Subcutaneous adipose tissue (tissue), 4 donors: ENCODE measurements around the gene DOCK2. TPM values are rescaled to one million over a fixed set of nuclear protein-coding genes. Genes with fewer than 3 reads are reported as not detected.

Experiments used
- total RNA-seq, 4 donors: library from RNA; depleted of rRNA; stranded (reverse); fragments of >200 nt; gene quantifications; one replicate each; pipeline ENCODE4 v1.1.0, GENCODE V29; 2016
- TF ChIP-seq, protein P1 (sequence below): fragments of 450-650 bp; IDR thresholded peaks from one replicate; pipeline ENCODE4 v1.5.1; 2016; ENCODE audit warnings: low read depth, mild to moderate bottlenecking, control low read depth, antibody characterized with exemption, moderate library complexity

Gene DOCK2
- total RNA-seq, 4 donors from 2014 or later = 23.9 to 101 (median 51.1) TPM

DNA sequence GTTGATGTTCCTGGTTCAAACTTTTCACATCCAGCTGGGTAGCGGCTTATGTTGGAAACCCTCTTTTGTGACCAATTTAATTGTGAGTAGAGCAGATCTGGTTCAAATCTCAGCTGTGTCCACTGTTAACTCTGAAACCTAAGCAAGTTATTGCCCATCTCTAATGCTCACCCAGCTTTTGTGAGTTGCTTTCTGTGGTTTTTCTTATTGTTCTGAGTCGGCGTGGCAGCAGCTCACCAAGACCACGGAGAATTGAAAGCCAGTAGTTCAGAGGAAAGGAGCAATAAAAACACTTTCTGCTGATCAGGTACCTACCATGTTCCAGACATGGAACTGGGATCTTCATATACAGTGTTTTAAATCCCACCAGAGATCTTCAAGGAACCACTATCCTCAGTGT is 114.4 kb downstream of the DOCK2 start:
- TF ChIP-seq, protein P1, sequence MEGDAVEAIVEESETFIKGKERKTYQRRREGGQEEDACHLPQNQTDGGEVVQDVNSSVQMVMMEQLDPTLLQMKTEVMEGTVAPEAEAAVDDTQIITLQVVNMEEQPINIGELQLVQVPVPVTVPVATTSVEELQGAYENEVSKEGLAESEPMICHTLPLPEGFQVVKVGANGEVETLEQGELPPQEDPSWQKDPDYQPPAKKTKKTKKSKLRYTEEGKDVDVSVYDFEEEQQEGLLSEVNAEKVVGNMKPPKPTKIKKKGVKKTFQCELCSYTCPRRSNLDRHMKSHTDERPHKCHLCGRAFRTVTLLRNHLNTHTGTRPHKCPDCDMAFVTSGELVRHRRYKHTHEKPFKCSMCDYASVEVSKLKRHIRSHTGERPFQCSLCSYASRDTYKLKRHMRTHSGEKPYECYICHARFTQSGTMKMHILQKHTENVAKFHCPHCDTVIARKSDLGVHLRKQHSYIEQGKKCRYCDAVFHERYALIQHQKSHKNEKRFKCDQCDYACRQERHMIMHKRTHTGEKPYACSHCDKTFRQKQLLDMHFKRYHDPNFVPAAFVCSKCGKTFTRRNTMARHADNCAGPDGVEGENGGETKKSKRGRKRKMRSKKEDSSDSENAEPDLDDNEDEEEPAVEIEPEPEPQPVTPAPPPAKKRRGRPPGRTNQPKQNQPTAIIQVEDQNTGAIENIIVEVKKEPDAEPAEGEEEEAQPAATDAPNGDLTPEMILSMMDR = no peak

GRCh38 chr5:169753795-169754194 is 116.7 kb downstream of the DOCK2 start:
- TF ChIP-seq, protein P1 = no peak

DNA sequence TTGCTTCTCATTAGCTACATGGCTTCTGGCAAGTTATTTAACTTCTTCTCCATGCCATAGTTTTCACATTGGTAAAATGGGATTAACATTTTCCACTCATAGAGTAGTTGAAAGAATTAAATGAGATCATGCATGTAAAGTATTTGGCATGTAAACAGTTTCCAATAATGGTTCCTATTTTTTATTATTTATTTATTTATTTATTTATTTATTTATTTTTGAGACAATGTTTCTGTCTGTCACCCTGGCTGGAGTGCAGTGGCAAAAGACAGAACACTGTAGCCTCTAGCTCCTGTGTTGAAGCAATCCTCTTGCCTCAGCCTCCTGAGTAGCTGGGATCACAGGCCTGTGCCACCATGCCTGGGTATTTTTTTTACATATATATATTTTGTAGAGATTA is 117.7 kb downstream of the DOCK2 start:
- TF ChIP-seq, protein P1 = no peak

- TF ChIP-seq, protein P1 = no peak
Measured at GRCh38 chr5:169756071-169756765, 119.1 kb downstream of the DOCK2 start.

GRCh38 chr5:169757016-169757415 is 119.9 kb downstream of the DOCK2 start:
- TF ChIP-seq, protein P1 = no peak

GRCh38 chr5:169758886-169759285 is 121.8 kb downstream of the DOCK2 start:
- TF ChIP-seq, protein P1 = no peak

DNA sequence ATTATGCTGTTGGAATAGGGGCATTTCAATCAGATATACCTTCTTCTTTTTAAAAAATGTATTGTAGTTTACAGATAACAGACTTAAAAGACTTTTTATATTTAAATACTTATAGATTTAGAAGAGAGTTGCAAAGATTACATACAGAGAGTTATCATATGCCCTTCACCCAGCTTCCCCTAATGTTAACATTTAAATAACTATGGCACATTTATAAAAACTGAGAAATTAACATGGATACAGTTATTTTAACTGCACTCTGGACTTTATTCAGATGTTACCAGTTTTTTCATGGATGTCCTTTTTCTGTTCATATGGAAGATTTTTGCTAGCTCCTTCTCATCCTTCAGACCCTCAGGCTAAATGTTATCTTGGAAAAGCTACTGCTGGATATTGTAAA is 123.2 kb downstream of the DOCK2 start:
- TF ChIP-seq, protein P1 = no peak
